ENCODE results near the gene LYRM7.

Gene LYRM7

DNA sequence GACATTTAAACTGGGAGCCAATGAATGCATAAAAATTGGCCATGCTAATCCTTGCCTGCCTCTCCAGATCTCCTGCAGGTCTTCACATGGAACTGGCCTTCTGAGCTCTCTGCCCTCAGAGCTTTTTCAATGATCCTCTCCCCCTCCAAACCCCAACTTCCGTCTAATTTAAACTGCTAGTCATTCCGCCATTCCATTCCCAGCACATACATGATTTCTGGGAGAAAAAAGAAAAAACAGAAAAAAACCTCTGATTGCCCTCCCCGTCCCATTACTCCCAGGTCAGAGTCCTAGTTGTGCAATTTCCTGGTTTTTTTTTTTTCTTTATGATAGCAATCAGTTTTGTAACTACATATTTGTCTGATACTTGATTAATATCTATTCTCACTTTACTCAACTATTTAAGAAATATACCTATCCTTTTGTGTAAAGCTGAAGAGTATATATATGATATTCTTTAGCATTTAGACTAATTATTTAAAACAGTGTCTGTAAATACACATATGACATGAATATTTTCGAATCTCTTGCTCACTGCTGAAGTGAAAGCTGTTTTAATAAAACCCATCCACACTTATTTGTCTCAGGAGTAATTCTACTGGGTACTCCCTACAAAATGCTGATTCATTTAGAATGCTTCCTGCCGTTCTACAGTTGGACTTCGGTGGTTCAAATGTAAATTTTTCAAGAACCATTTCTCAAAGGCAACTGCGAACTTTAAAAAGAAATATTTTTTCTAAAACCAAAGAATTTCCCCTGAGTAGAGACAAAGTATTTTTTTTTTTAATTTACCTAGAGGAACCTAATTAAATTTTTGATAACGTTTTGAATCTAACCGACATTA is 7.2 kb upstream of the LYRM7 start:
- H3K9me3 ChIP-seq (ENCODE audit: insufficient read depth, low read length): no peaks in the 10 kb centered on the region
- TF ChIP-seq YY1 (IDR thresholded peaks at IDR 0.05; ENCODE audit: insufficient read depth, insufficient read length) (no peak), ZNF274 (IDR thresholded peaks at IDR 0.05; ENCODE audit: low read depth, low read length) (no peak), SUZ12 (IDR thresholded peaks at IDR 0.05; ENCODE audit: extremely low read depth, insufficient read depth, insufficient read length) (no peak)
- H3K9ac ChIP-seq (ENCODE audit: insufficient read length, low read depth): peak overlapping the region; percentile 97
- peak overlapping the region; percentile 90 for H3K4me3 ChIP-seq (ENCODE audit: insufficient read length, low read depth)
- no peaks in the 10 kb centered on the region for H3K27me3 ChIP-seq (ENCODE audit: insufficient read depth, insufficient read length)
- peaks cover 46% of the 10 kb centered on the region for H3K36me3 ChIP-seq (ENCODE audit: insufficient read depth, insufficient read length, low read length)
- DNase-seq (ENCODE audit: low read depth, low spot score): no peak
- no peaks in the 10 kb centered on the region for H3K4me1 ChIP-seq (ENCODE audit: insufficient read depth, insufficient read length)

DNA sequence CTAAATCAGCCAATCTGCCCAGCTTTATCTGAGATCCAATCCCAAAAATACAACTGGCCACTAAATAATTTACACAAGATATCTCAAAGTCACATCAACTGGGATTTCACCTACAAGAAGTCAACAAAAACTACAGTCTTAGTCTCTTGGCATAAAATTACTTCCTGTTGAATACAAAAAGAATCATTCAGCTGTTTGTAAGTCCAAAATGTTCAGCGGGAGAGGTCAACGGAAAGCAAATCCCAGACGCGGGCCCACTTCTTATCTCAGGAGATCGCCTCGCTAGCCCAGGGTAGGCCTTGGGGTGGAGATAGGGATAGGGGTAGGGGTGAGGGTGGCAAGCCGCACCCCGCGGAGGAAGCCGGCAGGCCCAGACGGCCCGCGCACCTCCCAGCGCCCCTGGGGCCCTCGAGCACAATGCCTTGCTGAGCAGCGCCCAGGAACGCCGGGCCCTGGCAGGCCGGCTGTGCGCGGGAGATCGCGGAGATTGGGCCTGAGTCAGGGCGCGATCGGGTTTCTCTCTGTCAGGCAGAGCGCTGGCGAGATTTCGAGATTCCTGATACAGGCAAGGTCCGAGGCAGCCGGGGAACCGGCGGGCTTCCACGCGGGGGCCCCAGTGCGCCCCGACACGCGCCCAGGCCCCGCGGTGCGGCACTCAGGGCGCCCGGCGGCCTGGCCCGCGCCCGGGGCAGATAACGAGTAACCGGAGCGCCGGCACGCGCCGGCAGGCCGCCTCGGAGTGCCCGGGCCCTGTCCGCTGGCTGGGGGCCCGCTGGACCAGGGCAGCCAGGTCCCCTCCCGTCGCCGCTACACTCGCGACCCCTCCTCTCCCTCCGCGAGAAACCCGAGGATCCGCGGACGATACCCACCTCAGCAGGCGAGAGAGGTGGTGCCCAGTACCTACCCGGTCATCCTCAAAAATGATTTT is 6.3 kb upstream of the LYRM7 start:
- no peak for DNase-seq (ENCODE audit: low read depth, low spot score)
- H3K4me3 ChIP-seq (ENCODE audit: insufficient read length, low read depth): peak overlapping the region; percentile 90
- H3K36me3 ChIP-seq (ENCODE audit: insufficient read depth, insufficient read length, low read length): peaks cover 37% of the 10 kb centered on the region
- no peaks in the 10 kb centered on the region for H3K9me3 ChIP-seq (ENCODE audit: insufficient read depth, low read length)
- TF ChIP-seq SUZ12 (IDR thresholded peaks at IDR 0.05; ENCODE audit: extremely low read depth, insufficient read depth, insufficient read length) (no peak), YY1 (IDR thresholded peaks at IDR 0.05; ENCODE audit: insufficient read depth, insufficient read length) (no peak), ZNF274 (IDR thresholded peaks at IDR 0.05; ENCODE audit: low read depth, low read length) (no peak)
- H3K27me3 ChIP-seq (ENCODE audit: insufficient read depth, insufficient read length): no peaks in the 10 kb centered on the region
- H3K9ac ChIP-seq (ENCODE audit: insufficient read length, low read depth): peak overlapping the region; percentile 97
- no peaks in the 10 kb centered on the region for H3K4me1 ChIP-seq (ENCODE audit: insufficient read depth, insufficient read length)

DNA sequence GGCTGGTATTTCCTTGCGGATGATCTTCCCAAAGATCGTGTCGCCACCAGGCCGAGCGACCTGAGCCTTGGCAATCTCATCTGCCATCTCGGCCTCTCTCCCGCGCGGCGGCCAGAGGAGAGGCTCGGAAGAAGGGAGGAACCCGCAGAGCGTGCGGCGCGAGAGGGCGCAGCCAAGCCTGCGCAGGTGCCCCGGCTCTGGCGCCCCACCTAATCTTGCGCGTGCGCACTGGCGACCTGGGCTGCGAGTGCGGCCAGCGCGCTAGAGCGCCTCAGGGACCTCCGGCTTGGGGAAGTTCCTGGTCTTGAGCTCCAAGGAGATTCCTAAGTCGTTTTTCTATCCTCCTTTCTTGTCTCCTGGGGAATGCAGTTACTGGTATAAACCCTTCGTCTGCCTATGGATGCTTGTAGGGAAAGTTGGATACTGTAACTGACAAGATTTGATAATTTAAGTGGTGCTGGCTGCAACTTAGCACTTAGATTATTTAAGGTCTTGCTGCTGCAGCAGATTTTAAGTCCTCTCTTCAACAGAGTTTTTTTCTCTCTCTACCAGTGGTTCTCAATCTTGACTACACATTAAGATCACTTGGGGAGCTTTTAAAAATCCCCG is 5.5 kb upstream of the LYRM7 start, which contains the start of gene HINT1:
TSS of gene HINT1 (minus strand) at position 138 of the 609 bp plus-strand sequence. CDS start at position 87, 51 bp downstream.
- H3K9me3 ChIP-seq (ENCODE audit: insufficient read depth, low read length): no peaks in the 10 kb centered on the region
- peak; percentile 83 for DNase-seq (ENCODE audit: low read depth, low spot score)
- no peaks in the 10 kb centered on the region for H3K27me3 ChIP-seq (ENCODE audit: insufficient read depth, insufficient read length)
- H3K4me1 ChIP-seq (ENCODE audit: insufficient read depth, insufficient read length): no peaks in the 10 kb centered on the region
- TF ChIP-seq ZNF274 (IDR thresholded peaks at IDR 0.05; ENCODE audit: low read depth, low read length) (no peak), SUZ12 (IDR thresholded peaks at IDR 0.05; ENCODE audit: extremely low read depth, insufficient read depth, insufficient read length) (no peak), YY1 (IDR thresholded peaks at IDR 0.05; ENCODE audit: insufficient read depth, insufficient read length) (no peak)
- H3K9ac ChIP-seq (ENCODE audit: insufficient read length, low read depth): peak within 1 kb of the TSS; percentile 97
- peaks cover 29% of the 10 kb centered on the region for H3K36me3 ChIP-seq (ENCODE audit: insufficient read depth, insufficient read length, low read length)
- peak within 1 kb of the TSS; percentile 90 for H3K4me3 ChIP-seq (ENCODE audit: insufficient read length, low read depth)

DNA sequence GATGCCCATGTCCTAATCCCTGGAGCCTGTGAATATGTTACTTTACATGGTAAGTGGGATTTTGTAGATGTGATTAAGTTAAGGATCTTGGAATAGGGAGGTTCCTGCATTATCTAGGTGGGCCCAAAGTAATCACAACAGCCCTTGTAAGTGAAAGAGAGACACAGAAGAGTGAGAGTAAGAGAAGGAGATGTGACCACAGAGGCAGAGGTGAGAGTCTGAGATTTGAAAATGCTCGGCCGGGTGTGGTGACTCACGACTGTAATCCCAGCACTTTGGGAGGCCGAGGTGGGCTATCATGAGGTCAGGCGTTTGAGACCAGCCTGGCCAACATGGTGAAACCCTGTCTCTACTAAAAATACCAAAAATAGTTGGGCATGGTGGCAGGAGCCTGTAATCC is 3.1 kb upstream of the LYRM7 start:
- TF ChIP-seq SUZ12 (IDR thresholded peaks at IDR 0.05; ENCODE audit: extremely low read depth, insufficient read depth, insufficient read length): no peak
- no peak for TF ChIP-seq YY1 (IDR thresholded peaks at IDR 0.05; ENCODE audit: insufficient read depth, insufficient read length)
- no peak for TF ChIP-seq ZNF274 (IDR thresholded peaks at IDR 0.05; ENCODE audit: low read depth, low read length)
- no peak overlapping the region for H3K4me3 ChIP-seq (ENCODE audit: insufficient read length, low read depth)
- H3K27me3 ChIP-seq (ENCODE audit: insufficient read depth, insufficient read length): no peaks in the 10 kb centered on the region
- H3K9me3 ChIP-seq (ENCODE audit: insufficient read depth, low read length): no peaks in the 10 kb centered on the region
- H3K36me3 ChIP-seq (ENCODE audit: insufficient read depth, insufficient read length, low read length): peaks cover 6% of the 10 kb centered on the region
- DNase-seq (ENCODE audit: low read depth, low spot score): no peak
- no peak overlapping the region for H3K9ac ChIP-seq (ENCODE audit: insufficient read length, low read depth)
- no peaks in the 10 kb centered on the region for H3K4me1 ChIP-seq (ENCODE audit: insufficient read depth, insufficient read length)

DNA sequence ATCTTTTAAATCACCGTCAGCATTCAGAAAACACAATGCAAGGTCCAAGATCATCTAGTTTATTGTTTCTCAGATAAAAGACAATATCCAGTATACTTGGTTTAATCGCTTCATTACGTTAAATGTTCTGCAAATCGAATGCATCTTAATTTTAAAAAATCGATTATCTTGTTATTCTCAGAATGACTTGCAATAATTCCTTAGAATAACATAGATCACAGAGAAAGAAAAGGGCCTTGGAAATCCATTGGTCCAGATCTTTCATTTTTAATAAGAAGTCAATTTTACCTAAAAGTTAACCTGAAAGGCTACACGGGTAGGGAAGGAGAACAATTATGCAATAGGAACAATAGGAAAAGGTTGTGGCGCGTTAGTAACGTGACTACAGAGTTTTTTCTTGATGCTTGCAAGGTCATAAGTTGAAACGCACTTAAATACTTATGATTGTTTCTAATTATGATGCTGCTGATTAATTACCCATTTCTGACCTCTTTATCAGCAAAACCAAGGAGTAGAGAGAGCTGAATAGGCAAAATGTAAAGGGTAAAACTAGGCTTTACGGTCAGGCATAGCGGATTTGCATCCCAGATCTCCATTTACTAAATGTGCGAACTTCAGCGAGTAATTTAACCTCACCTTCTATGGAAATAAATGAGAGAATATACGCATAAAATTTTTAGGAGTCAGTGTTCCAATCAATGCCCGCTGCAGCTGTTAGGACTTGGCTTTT is 769 bp upstream of the LYRM7 start:
- Histone ChIP-seq H3K9ac (ENCODE audit: insufficient read length, low read depth) (peak overlapping the region; percentile 77), H3K9me3 (ENCODE audit: insufficient read depth, low read length) (no peaks in the 10 kb centered on the region), H3K36me3 (ENCODE audit: insufficient read depth, insufficient read length, low read length) (no peaks in the 10 kb centered on the region), H3K4me3 (ENCODE audit: insufficient read length, low read depth) (peak overlapping the region; percentile 67), H3K27me3 (ENCODE audit: insufficient read depth, insufficient read length) (no peaks in the 10 kb centered on the region), H3K4me1 (ENCODE audit: insufficient read depth, insufficient read length) (no peaks in the 10 kb centered on the region)
- DNase-seq (ENCODE audit: low read depth, low spot score): no peak
- TF ChIP-seq SUZ12 (IDR thresholded peaks at IDR 0.05; ENCODE audit: extremely low read depth, insufficient read depth, insufficient read length) (no peak), YY1 (IDR thresholded peaks at IDR 0.05; ENCODE audit: insufficient read depth, insufficient read length) (no peak)

DNA sequence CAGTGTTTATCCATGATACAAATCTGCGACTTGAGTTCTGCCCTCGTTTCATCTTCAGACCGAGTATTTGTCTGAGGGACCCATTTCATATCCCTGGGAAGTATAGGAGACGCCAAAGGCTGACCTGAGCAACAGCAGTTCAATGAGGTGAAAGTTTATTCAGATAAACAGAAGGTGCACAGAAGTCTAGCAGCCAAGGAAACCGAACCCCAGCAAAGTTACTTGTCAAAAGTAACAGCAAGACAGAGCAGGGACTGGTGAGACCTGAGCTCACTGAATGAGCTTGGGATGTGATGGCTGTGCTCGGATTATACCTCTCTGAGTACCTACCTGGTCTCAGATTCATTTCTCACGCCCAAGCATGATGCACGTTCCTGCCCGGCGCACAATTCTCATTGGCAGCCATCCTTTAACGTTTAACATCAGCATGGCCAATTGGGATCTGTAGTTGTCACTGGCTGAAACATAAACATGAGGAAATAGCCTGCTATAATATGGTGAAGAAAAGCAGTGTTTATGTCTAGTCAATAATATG is 599 bp downstream of the LYRM7 start:
- H3K9me3 ChIP-seq (ENCODE audit: insufficient read depth, low read length): no peaks in the 10 kb centered on the region
- peak overlapping the region; percentile 78 for H3K9ac ChIP-seq (ENCODE audit: insufficient read length, low read depth)
- H3K4me1 ChIP-seq (ENCODE audit: insufficient read depth, insufficient read length): no peaks in the 10 kb centered on the region
- TF ChIP-seq ZNF274 (IDR thresholded peaks at IDR 0.05; ENCODE audit: low read depth, low read length): no peak
- no peak for TF ChIP-seq SUZ12 (IDR thresholded peaks at IDR 0.05; ENCODE audit: extremely low read depth, insufficient read depth, insufficient read length)
- TF ChIP-seq YY1 (IDR thresholded peaks at IDR 0.05; ENCODE audit: insufficient read depth, insufficient read length): no peak
- H3K27me3 ChIP-seq (ENCODE audit: insufficient read depth, insufficient read length): no peaks in the 10 kb centered on the region
- H3K4me3 ChIP-seq (ENCODE audit: insufficient read length, low read depth): peak overlapping the region; percentile 74
- no peaks in the 10 kb centered on the region for H3K36me3 ChIP-seq (ENCODE audit: insufficient read depth, insufficient read length, low read length)
- no peak for DNase-seq (ENCODE audit: low read depth, low spot score)

Measured in NT2/D1 (cell line).